Pons (tissue), 1 donor: ENCODE data around the gene N4BP2L2.
"Not testable (repeated sequence)": the region's sequence is repeated elsewhere in the genome, so short reads cannot be mapped to it uniquely, and the experiment has no call there.

Source experiments
- DNase-seq: peaks from one replicate; pipeline ENCODE4 v3.0.0-alpha.2; 2016; ENCODE audit warnings: low spot score

N4BP2L2 gene

GRCh38 chr13:32538621-32539246, at the start of gene N4BP2L2:
N4BP2L2 (minus strand) TSS chr13:32538795; CDS start chr13:32537027, 1,768 bp downstream.
- DNase-seq = peak; percentile 100

GRCh38 chr13:32587811-32588170, 49.2 kb upstream of the N4BP2L2 start:
- DNase-seq = peak; percentile 26

- DNase-seq = peak; percentile 51
These were observed 48.6 kb upstream of the N4BP2L2 start for GRCh38 chr13:32587011-32587810.

- peak; percentile 92 for DNase-seq
These were observed 47.7 kb upstream of the N4BP2L2 start, which contains the start of gene PDS5B for GRCh38 chr13:32586080-32586900. PDS5B (plus strand) TSS chr13:32586452; CDS start chr13:32648773, 62,321 bp downstream.

- DNase-seq = no peak
These were observed 47.0 kb upstream of the N4BP2L2 start for GRCh38 chr13:32585550-32586079.

GRCh38 chr13:32582991-32583390, 44.4 kb upstream of the N4BP2L2 start:
- no peak for DNase-seq

- no peak for DNase-seq
These were observed 43.7 kb upstream of the N4BP2L2 start for GRCh38 chr13:32582281-32582680.

GRCh38 chr13:32581177-32581786, 42.7 kb upstream of the N4BP2L2 start:
- DNase-seq = peak; percentile 39

- no peak for DNase-seq
These were observed 38.4 kb upstream of the N4BP2L2 start for GRCh38 chr13:32577032-32577431.

- DNase-seq = not testable (repeated sequence)
These were observed 37.1 kb upstream of the N4BP2L2 start for GRCh38 chr13:32575687-32576086.

GRCh38 chr13:32560842-32561241, 22.2 kb upstream of the N4BP2L2 start:
- not testable (repeated sequence) for DNase-seq

GRCh38 chr13:32555613-32556012, 17.0 kb upstream of the N4BP2L2 start:
- no peak for DNase-seq

GRCh38 chr13:32553720-32554119, 15.1 kb upstream of the N4BP2L2 start:
- no peak for DNase-seq

- no peak for DNase-seq
These were observed 11.2 kb upstream of the N4BP2L2 start for GRCh38 chr13:32549788-32550187.

- no peak for DNase-seq
These were observed 10.2 kb upstream of the N4BP2L2 start for GRCh38 chr13:32548837-32549236.

- DNase-seq = no peak
These were observed 6.5 kb upstream of the N4BP2L2 start for GRCh38 chr13:32545083-32545482.

GRCh38 chr13:32542221-32542620, 3.6 kb upstream of the N4BP2L2 start:
- no peak for DNase-seq

- no peak for DNase-seq
These were observed 413 bp downstream of the N4BP2L2 start for GRCh38 chr13:32538143-32538620.

GRCh38 chr13:32537580-32538142, 934 bp downstream of the N4BP2L2 start:
- peak; percentile 9 for DNase-seq

GRCh38 chr13:32535748-32536147, 2.8 kb downstream of the N4BP2L2 start:
- DNase-seq = no peak

- DNase-seq = no peak
These were observed 3.5 kb downstream of the N4BP2L2 start for GRCh38 chr13:32535115-32535514.
